GM19324 (cell line): ENCODE measurements around the gene CCDC146.

Experiments
- ATAC-seq: cut with Tn5 transposase; IDR thresholded peaks from one replicate; pipeline ENCODE4 v1.9.1; 2021; ENCODE audit warnings: mild to moderate bottlenecking, moderate library complexity; ENCODE audit not compliant: unreplicated experiment, low FRiP score

CCDC146 gene

GRCh38 chr7:77282897-77283296 lies 160.5 kb downstream of the CCDC146 start:
- no peak for ATAC-seq

DNA sequence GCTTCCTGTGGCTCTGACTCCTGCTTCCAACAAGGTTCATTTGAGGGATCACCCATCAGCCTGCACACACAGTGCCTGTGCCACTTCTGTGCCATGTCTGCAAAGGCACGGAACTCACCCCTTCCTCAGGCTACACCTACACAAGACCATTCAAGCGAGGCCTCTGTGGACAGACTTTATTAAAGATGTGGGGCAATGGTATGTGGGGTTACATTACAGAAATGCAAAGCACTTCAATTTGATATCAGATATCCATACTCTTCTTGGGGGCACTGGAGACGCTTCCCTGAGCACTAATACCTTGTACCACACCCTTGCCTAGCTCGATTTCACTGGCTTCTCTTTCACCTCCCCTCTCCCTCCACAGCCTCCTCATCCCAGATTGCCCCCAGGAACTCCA lies 161.6 kb downstream of the CCDC146 start:
- ATAC-seq: no peak

- no peak for ATAC-seq
These were observed 162.2 kb downstream of the CCDC146 start for GRCh38 chr7:77284616-77285015.

GRCh38 chr7:77288676-77289320 lies 166.4 kb downstream of the CCDC146 start:
- no peak for ATAC-seq

GRCh38 chr7:77289387-77289786 lies 167.0 kb downstream of the CCDC146 start:
- no peak for ATAC-seq

- ATAC-seq: no peak
These were observed 168.0 kb downstream of the CCDC146 start for GRCh38 chr7:77290425-77290824.

GRCh38 chr7:77293046-77293445 lies 170.6 kb downstream of the CCDC146 start:
- no peak for ATAC-seq

- no peak for ATAC-seq
These were observed 173.1 kb downstream of the CCDC146 start for GRCh38 chr7:77295549-77295948.

GRCh38 chr7:77306231-77307067 lies 184.0 kb downstream of the CCDC146 start:
- no peak for ATAC-seq

DNA sequence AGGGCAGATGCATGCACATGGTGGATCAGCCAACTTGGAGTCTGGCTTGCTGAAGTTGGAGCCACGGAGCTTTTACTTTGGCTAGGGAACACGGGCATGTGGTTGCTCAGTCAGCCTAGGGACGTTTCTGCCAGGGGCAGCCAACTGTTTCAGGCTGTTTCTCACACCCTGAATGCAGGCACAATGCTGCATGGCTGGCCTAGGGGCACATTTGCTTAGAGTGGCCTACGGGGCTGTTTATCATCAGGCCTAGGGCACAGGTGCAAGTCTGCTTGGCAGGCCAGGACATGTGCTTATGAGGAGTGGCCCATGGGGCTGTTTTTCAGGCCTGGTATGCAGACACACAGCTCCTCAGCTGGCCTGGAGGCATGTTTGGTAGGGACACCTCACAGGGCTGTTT lies 186.4 kb downstream of the CCDC146 start:
- ATAC-seq: no peak

- no peak for ATAC-seq
These were observed 187.4 kb downstream of the CCDC146 start for GRCh38 chr7:77309714-77310220.

GRCh38 chr7:77310982-77311381 lies 188.6 kb downstream of the CCDC146 start:
- no peak for ATAC-seq

GRCh38 chr7:77313085-77313484 lies 190.7 kb downstream of the CCDC146 start:
- ATAC-seq: no peak

DNA sequence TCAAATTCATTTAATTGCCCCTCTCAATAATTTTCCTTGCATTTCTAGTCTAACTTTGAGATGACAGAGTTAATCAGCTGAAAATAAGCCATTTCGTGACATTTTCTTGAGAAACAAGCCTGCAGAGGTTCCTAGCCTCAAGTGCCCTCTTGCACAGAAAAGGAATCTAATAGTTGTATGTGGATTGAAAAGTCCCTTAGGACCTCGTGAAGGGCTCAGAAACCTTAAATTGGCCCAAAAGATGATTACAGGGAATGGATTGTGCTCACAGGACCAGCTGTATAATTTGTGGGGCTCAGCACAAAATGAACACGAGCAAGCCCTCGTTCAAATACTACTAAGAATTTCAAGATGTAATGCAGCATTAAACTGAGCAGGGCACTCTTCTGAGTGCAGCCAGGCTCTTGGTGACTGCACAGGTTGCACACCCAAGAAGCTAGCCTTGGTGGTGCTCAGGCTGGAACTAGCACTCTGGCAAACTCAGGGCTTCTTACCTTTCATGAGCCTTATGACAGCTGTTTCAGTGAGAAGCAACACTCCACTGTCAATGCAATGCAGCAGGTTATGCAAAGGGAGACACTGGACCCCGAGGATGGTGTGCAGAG lies 191.6 kb downstream of the CCDC146 start:
- no peak for ATAC-seq

GRCh38 chr7:77315182-77315591 lies 192.8 kb downstream of the CCDC146 start:
- no peak for ATAC-seq

DNA sequence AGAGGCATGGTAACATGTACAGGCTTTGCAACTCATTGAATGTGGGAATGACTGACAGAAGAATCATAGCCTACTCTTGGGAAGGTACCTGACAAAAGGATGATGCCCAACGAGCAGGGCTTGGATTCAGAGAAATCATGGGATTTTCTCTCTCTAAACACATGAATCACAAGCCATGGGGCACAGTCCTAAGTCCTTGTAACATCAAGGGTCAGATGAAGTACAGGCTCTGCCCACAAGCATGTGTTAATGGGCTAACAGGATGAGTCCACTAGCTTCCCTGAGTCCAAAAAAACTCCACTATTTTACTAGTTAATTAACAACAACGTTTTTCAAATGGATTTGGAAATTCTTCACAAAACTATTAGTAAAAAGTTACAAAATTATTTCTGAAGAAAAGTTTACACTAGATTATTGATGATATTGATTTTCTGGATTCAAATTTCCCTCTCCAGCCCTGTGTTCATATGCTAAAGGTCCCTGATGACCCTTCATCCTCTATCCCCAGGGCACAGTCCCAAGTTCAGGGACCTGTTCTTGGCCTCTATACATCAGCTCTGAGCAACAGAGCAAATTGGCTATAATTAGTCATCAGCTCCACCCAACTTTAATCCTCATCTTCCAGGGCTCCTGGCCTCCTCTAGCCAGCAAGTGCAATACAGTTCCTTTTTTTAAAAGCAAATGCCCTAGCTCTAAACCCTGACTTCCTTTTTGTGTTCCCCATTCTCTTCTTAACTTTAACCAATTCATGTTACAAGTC lies 194.0 kb downstream of the CCDC146 start:
- ATAC-seq: no peak

- no peak for ATAC-seq
These were observed 195.6 kb downstream of the CCDC146 start for GRCh38 chr7:77318019-77318418.

- no peak for ATAC-seq
These were observed 197.7 kb downstream of the CCDC146 start for GRCh38 chr7:77320137-77320536.

GRCh38 chr7:77320714-77321113 lies 198.3 kb downstream of the CCDC146 start:
- ATAC-seq: no peak

DNA sequence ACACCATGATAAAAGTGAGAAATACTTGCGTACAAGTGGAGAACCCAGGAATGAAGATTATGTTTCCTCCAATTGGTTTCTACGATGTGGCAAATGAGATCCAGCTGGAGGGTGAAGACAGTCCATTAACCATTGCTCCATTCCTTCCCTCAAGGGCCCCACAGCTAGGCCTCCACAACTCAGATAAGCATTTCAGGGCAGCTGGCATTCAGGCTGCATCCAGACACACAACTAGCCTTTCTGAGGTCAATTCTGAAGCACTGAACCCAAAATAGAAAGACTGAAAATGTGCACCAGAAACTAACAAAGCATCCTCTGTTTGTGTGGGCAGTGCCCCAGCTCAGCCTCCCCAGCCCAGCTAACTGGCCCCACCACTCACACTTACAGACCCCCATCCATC lies 198.9 kb downstream of the CCDC146 start:
- no peak for ATAC-seq

DNA sequence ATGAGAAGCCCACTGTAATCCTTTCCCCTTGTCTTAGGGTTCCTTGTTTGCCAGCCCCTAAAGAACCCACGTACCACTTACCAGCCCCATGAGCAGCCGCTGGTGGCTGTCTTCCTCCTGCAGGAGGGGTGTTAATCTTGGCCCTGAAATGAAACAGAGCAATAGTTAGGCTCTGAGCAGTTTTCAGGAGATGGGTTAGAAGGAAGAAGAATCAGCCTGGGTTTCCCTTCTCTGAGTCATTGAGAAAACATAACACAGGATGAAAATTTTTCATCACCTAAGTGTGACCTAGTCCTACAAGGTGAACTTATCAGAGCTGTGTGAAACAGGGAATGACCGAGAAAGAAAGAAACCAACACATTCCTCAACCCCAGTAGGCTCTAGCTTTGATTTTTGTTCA lies 203.7 kb downstream of the CCDC146 start:
- ATAC-seq: no peak
